HEK293 (cell line): ENCODE results near the gene RUSF1.

Experiments
- CTCF ChIA-PET: fragments of 350-600 bp; formaldehyde crosslinking; extraction: SDS; loops from one replicate; lab custom pipeline; 2021; ENCODE audit warnings: antibody characterized with exemption; lab: Yijun Ruan, JAX
- POLR2A ChIA-PET: fragments of 300-600 bp; formaldehyde crosslinking; extraction: SDS; loops from one replicate; lab custom pipeline; 2020; ENCODE audit warnings: antibody characterized with exemption, inconsistent platforms; lab: Yijun Ruan, JAX
- H3K27ac ChIP-seq: fragments of 200-500 bp; sonication (Bioruptor generic); 2 replicates; pipeline ENCODE4 v1.5.1; 2014; ENCODE audit warnings: low read depth, low read length, control low read depth, inconsistent platforms; ENCODE audit errors: extremely low read depth
- H3K36me3 ChIP-seq, 2 experiments: fragments of 200-500 bp in 1 of 2; sonication (Bioruptor generic) in 1 of 2; 1 replicate in 1 of 2; 2 replicates in 1 of 2; pipeline ENCODE4 v1.5.1; 2014 to 2017; ENCODE audit warnings: inconsistent platforms in 2 of 2, low read length in 2 of 2; ENCODE audit not compliant: control insufficient read depth in 2 of 2, insufficient read depth in 1 of 2
- H3K4me1 ChIP-seq: fragments of 200-500 bp; sonication (Bioruptor generic); 2 replicates; pipeline ENCODE4 v1.5.1; 2014; ENCODE audit warnings: mild to moderate bottlenecking, low read length, inconsistent platforms; ENCODE audit not compliant: control insufficient read depth, insufficient read depth
- H3K4me3 ChIP-seq: 2 replicates; pipeline ENCODE4 v1.5.1; 2011; ENCODE audit warnings: low read depth, mild to moderate bottlenecking, control low read depth, low read length, moderate library complexity
- H3K9me3 ChIP-seq: fragments of 200-500 bp; sonication (Bioruptor generic); 2 replicates; pipeline ENCODE4 v1.5.1; 2014; ENCODE audit warnings: low read depth, low read length, inconsistent platforms; ENCODE audit not compliant: control insufficient read depth, insufficient read depth
- BCL6B ChIP-seq: fragments of 450-650 bp; formaldehyde crosslinking; IDR thresholded peaks from 2 replicates; pipeline ENCODE4 v1.5.1; 2017; ENCODE audit warnings: missing biosample characterization, missing genetic modification characterization
- GLIS1 ChIP-seq: fragments of 450-650 bp; formaldehyde crosslinking; IDR thresholded peaks from 2 replicates; pipeline ENCODE4 v1.5.1; 2016; ENCODE audit warnings: missing biosample characterization, missing genetic modification characterization
- KLF16 ChIP-seq: fragments of 450-650 bp; formaldehyde crosslinking; IDR thresholded peaks from 2 replicates; pipeline ENCODE4 v1.5.1; 2017; ENCODE audit warnings: missing biosample characterization, missing genetic modification characterization
- MYNN ChIP-seq: fragments of 450-650 bp; formaldehyde crosslinking; IDR thresholded peaks from 2 replicates; pipeline ENCODE4 v1.5.1; 2016; ENCODE audit warnings: missing biosample characterization, missing genetic modification characterization, borderline replicate concordance
- PATZ1 ChIP-seq: fragments of 450-650 bp; formaldehyde crosslinking; IDR thresholded peaks from 2 replicates; pipeline ENCODE4 v1.5.1; 2016; ENCODE audit warnings: missing biosample characterization, missing genetic modification characterization
- PRDM1 ChIP-seq: fragments of 450-650 bp; formaldehyde crosslinking; IDR thresholded peaks from 2 replicates; pipeline ENCODE4; 2016; ENCODE audit warnings: missing biosample characterization, missing genetic modification characterization
- TRIM28 ChIP-seq: IDR thresholded peaks from 2 replicates; pipeline ENCODE4 v1.6.1; 2011; ENCODE audit warnings: low read length, control low read depth, borderline replicate concordance
- ZBTB1 ChIP-seq: fragments of 450-650 bp; formaldehyde crosslinking; IDR thresholded peaks from 2 replicates; pipeline ENCODE4 v1.5.1; 2016; ENCODE audit warnings: missing biosample characterization, missing genetic modification characterization
- ZBTB21 ChIP-seq: fragments of 450-650 bp; formaldehyde crosslinking; IDR thresholded peaks from 2 replicates; pipeline ENCODE4 v1.5.1; 2017; ENCODE audit warnings: missing biosample characterization, missing genetic modification characterization
- ZFP41 ChIP-seq: fragments of 450-650 bp; formaldehyde crosslinking; IDR thresholded peaks from 2 replicates; pipeline ENCODE4 v1.5.1; 2016; ENCODE audit warnings: missing biosample characterization, missing genetic modification characterization, borderline replicate concordance
- ZNF112 ChIP-seq: fragments of 450-650 bp; formaldehyde crosslinking; IDR thresholded peaks from 2 replicates; pipeline ENCODE4 v1.5.0; 2017; ENCODE audit warnings: missing biosample characterization, missing genetic modification characterization
- ZNF132 ChIP-seq: fragments of 450-650 bp; formaldehyde crosslinking; IDR thresholded peaks from 2 replicates; pipeline ENCODE4 v1.5.1; 2017; ENCODE audit warnings: missing biosample characterization, missing genetic modification characterization, borderline replicate concordance
- ZNF146 ChIP-seq: fragments of 450-650 bp; formaldehyde crosslinking; IDR thresholded peaks from 2 replicates; pipeline ENCODE4 v1.5.1; 2016; ENCODE audit warnings: missing biosample characterization, missing genetic modification characterization
- ZNF16 ChIP-seq: fragments of 450-650 bp; formaldehyde crosslinking; IDR thresholded peaks from 2 replicates; pipeline ENCODE4 v1.5.1; 2016; ENCODE audit warnings: low read depth, missing biosample characterization, missing genetic modification characterization
- ZNF19 ChIP-seq: fragments of 450-650 bp; formaldehyde crosslinking; IDR thresholded peaks from 2 replicates; pipeline ENCODE4; 2016; ENCODE audit warnings: missing biosample characterization, missing genetic modification characterization, low read depth
- ZNF24 ChIP-seq: fragments of 450-650 bp; formaldehyde crosslinking; IDR thresholded peaks from 2 replicates; pipeline ENCODE4 v1.5.1; 2016; ENCODE audit warnings: missing biosample characterization, missing genetic modification characterization
- ZNF433 ChIP-seq: fragments of 450-650 bp; formaldehyde crosslinking; IDR thresholded peaks from 2 replicates; pipeline ENCODE4 v1.5.1; 2016; ENCODE audit warnings: missing biosample characterization, missing genetic modification characterization, low read depth
- ZNF48 ChIP-seq: fragments of 450-650 bp; formaldehyde crosslinking; IDR thresholded peaks from 2 replicates; pipeline ENCODE4 v1.5.1; 2016; ENCODE audit warnings: missing biosample characterization, missing genetic modification characterization
- ZNF670 ChIP-seq: fragments of 450-650 bp; formaldehyde crosslinking; IDR thresholded peaks from 2 replicates; pipeline ENCODE4 v1.5.1; 2016; ENCODE audit warnings: missing biosample characterization, missing genetic modification characterization, low read depth
- ZXDB ChIP-seq: fragments of 450-650 bp; formaldehyde crosslinking; IDR thresholded peaks from 2 replicates; pipeline ENCODE4 v1.5.1; 2016; ENCODE audit warnings: missing biosample characterization, missing genetic modification characterization
- TF ChIP-seq, protein P1 (sequence below): fragments of 450-650 bp; formaldehyde crosslinking; IDR thresholded peaks from 2 replicates; pipeline ENCODE4 v1.5.1; 2016; ENCODE audit warnings: missing biosample characterization, missing genetic modification characterization, borderline replicate concordance

The RUSF1 gene

DNA sequence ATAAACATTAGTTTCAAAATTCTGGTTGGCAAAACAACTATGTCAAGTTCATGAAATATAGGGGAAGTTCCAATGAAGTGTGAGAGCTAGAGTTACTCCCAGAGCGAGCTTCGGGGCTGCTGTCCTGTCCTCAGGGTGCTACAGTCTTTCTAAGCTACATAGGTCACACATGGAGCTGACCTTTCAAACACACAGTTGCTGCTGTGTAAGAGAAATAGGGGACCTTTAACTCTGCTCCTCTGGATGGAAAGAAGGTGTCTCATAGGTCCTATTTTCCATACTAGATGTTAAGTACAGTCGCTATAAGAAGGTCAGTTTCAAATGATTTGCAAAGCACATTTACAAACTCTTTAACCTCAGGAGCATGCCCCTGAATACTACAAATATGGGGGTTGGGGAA is 13.2 kb upstream of the RUSF1 start (continued):
- TF ChIP-seq PATZ1, result no peak
- no peak for TF ChIP-seq ZNF146 (tag by site-specific recombination)
- TF ChIP-seq, all 188 proteins: peak for 0

GRCh38 chr16:31519759-31520431 is 11.7 kb upstream of the RUSF1 start:
- Histone ChIP-seq H3K4me1 (no peaks in the 10 kb centered on the region), H3K27ac (no peak overlapping the region), H3K9me3 (no peaks in the 10 kb centered on the region), H3K4me3 (no peak overlapping the region), H3K36me3 (no peaks in the 10 kb centered on the region)
- ChIA-PET CTCF (no interaction called here), POLR2A (no interaction called here)
- TF ChIP-seq KLF16 (tag by site-specific recombination), result no peak
- no peak for TF ChIP-seq ZBTB1 (tag by site-specific recombination)
- no peak for TF ChIP-seq ZNF24 (tag by site-specific recombination)
- no peak for TF ChIP-seq MYNN
- TF ChIP-seq BCL6B (tag by site-specific recombination), result no peak
- TF ChIP-seq ZNF112 (tag by site-specific recombination), result no peak
- no peak for TF ChIP-seq ZNF433 (tag by site-specific recombination)
- no peak for TF ChIP-seq ZNF16
- no peak for TF ChIP-seq ZNF48 (tag by site-specific recombination)
- no peak for TF ChIP-seq ZXDB
- no peak for TF ChIP-seq TRIM28
- no peak for TF ChIP-seq ZNF670 (tag by site-specific recombination)
- TF ChIP-seq ZNF132 (tag by site-specific recombination), result no peak
- no peak for TF ChIP-seq GLIS1

DNA sequence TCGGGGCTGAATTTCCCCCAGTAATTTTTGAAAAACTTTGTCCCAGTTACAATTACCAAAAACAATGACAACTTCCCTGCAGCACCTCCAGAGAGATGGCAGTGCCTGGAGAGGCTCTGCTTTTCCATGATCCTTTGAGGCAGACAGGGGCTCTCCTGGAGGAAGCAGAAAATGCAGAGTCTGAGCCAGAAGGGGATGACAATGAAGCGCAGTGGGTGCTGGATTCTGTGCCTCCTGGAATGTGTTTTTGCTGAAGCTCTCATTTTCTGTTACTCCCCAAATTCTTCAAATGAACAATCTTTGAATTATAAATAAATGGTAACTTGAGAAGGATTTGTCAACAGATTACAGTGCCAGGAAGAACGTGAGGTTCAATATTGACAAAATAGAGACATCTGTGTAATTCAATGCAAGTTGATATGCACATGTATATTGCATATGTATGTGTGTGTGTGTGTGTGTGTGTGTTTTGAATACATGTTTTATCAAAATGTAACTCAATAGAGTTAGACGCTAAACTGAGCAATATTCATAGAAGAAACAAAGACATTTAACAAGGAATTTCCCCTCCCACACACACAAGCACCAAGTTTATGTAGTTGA is 9.7 kb upstream of the RUSF1 start:
- no peak overlapping the region for H3K4me3 ChIP-seq
- H3K9me3 ChIP-seq, result no peaks in the 10 kb centered on the region
- CTCF ChIA-PET, result no interaction called here
- H3K27ac ChIP-seq, result no peak overlapping the region
- no peak for TF ChIP-seq ZFP41 (tag by site-specific recombination)
- TF ChIP-seq, protein P1, sequence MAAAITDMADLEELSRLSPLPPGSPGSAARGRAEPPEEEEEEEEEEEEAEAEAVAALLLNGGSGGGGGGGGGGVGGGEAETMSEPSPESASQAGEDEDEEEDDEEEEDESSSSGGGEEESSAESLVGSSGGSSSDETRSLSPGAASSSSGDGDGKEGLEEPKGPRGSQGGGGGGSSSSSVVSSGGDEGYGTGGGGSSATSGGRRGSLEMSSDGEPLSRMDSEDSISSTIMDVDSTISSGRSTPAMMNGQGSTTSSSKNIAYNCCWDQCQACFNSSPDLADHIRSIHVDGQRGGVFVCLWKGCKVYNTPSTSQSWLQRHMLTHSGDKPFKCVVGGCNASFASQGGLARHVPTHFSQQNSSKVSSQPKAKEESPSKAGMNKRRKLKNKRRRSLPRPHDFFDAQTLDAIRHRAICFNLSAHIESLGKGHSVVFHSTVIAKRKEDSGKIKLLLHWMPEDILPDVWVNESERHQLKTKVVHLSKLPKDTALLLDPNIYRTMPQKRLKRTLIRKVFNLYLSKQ (tag by site-specific recombination), result no peak
- TF ChIP-seq ZBTB21 (tag by site-specific recombination), result no peak
- no peak for TF ChIP-seq ZNF19 (tag by site-specific recombination)
- TF ChIP-seq PRDM1 (tag by site-specific recombination), result no peak
- POLR2A ChIA-PET, result no interaction called here
- no peaks in the 10 kb centered on the region for H3K4me1 ChIP-seq
- no peaks in the 10 kb centered on the region for H3K36me3 ChIP-seq
